C4-2B (cell line): ENCODE measurements around the gene MOV10.

Experiments
- H3K27ac ChIP-seq: fragments of 450-650 bp; 2 replicates; pipeline ENCODE4 v1.5.1; 2017
- CTCF ChIP-seq: fragments of 450-650 bp; conservative IDR thresholded peaks from 2 replicates; pipeline ENCODE4 v1.5.1; 2017; ENCODE audit warnings: mild to moderate bottlenecking
- ZFX ChIP-seq: fragments of 450-650 bp; IDR thresholded peaks from 2 replicates; pipeline ENCODE4 v1.6.1; 2017

Gene MOV10

GRCh38 chr1:112706505-112707220 is 32.2 kb downstream of the MOV10 start, which contains the start of gene RHOC:
Gene RHOC (minus strand): TSS chr1:112707127. CDS start chr1:112703799, 3,328 bp downstream.
- peak within 1 kb of the TSS; percentile 99 for H3K27ac ChIP-seq
- TF ChIP-seq CTCF (no peak), ZFX (peak; percentile 35; the same call in 1 of the 2 replicates)

GRCh38 chr1:112707221-112708001 is 33.0 kb downstream of the MOV10 start:
- H3K27ac ChIP-seq, result peak overlapping the region; percentile 99
- TF ChIP-seq CTCF (peak; percentile 98), ZFX (no peak)

- H3K27ac ChIP-seq, result no peak overlapping the region
- TF ChIP-seq CTCF, result no peak
- no peak for TF ChIP-seq ZFX
Measured at GRCh38 chr1:112708002-112708448, 33.6 kb downstream of the MOV10 start.

GRCh38 chr1:112708489-112708888 is 34.0 kb downstream of the MOV10 start:
- no peak overlapping the region for H3K27ac ChIP-seq
- TF ChIP-seq ZFX, result no peak
- TF ChIP-seq CTCF, result no peak

- H3K27ac ChIP-seq, result no peak overlapping the region
- TF ChIP-seq ZFX (no peak), CTCF (no peak)
Measured at GRCh38 chr1:112710159-112710558, 35.7 kb downstream of the MOV10 start.

- no peak overlapping the region for H3K27ac ChIP-seq
- TF ChIP-seq CTCF (no peak), ZFX (no peak)
Measured at GRCh38 chr1:112710586-112710985, 36.1 kb downstream of the MOV10 start.

GRCh38 chr1:112711041-112711440 is 36.6 kb downstream of the MOV10 start:
- H3K27ac ChIP-seq, result no peak overlapping the region
- TF ChIP-seq CTCF (no peak), ZFX (no peak)
